HEK293 (cell line): ENCODE measurements around the gene TIGAR.

Experiments used
- CTCF ChIA-PET: fragments of 350-600 bp; formaldehyde crosslinking; extraction: SDS; loops from one replicate; lab custom pipeline; 2021; ENCODE audit warnings: antibody characterized with exemption; lab: Yijun Ruan, JAX
- POLR2A ChIA-PET: fragments of 300-600 bp; formaldehyde crosslinking; extraction: SDS; loops from one replicate; lab custom pipeline; 2020; ENCODE audit warnings: antibody characterized with exemption, inconsistent platforms; lab: Yijun Ruan, JAX
- H3K27ac ChIP-seq: fragments of 200-500 bp; sonication (Bioruptor generic); 2 replicates; pipeline ENCODE4 v1.5.1; 2014; ENCODE audit warnings: low read depth, low read length, control low read depth, inconsistent platforms; ENCODE audit errors: extremely low read depth
- H3K36me3 ChIP-seq, 2 experiments: fragments of 200-500 bp in 1 of 2; sonication (Bioruptor generic) in 1 of 2; 1 replicate in 1 of 2; 2 replicates in 1 of 2; pipeline ENCODE4 v1.5.1; 2014 to 2017; ENCODE audit warnings: inconsistent platforms in 2 of 2, low read length in 2 of 2; ENCODE audit not compliant: control insufficient read depth in 2 of 2, insufficient read depth in 1 of 2
- H3K4me1 ChIP-seq: fragments of 200-500 bp; sonication (Bioruptor generic); 2 replicates; pipeline ENCODE4 v1.5.1; 2014; ENCODE audit warnings: mild to moderate bottlenecking, low read length, inconsistent platforms; ENCODE audit not compliant: control insufficient read depth, insufficient read depth
- H3K4me3 ChIP-seq: 2 replicates; pipeline ENCODE4 v1.5.1; 2011; ENCODE audit warnings: low read depth, mild to moderate bottlenecking, control low read depth, low read length, moderate library complexity
- H3K9me3 ChIP-seq: fragments of 200-500 bp; sonication (Bioruptor generic); 2 replicates; pipeline ENCODE4 v1.5.1; 2014; ENCODE audit warnings: low read depth, low read length, inconsistent platforms; ENCODE audit not compliant: control insufficient read depth, insufficient read depth
- BCL11A ChIP-seq: fragments of 450-650 bp; formaldehyde crosslinking; IDR thresholded peaks from 2 replicates; pipeline ENCODE4 v1.5.1; 2016; ENCODE audit warnings: low read depth, missing biosample characterization, missing genetic modification characterization
- CTCF ChIP-seq: fragments of 450-650 bp; formaldehyde crosslinking; IDR thresholded peaks from 2 replicates; pipeline ENCODE4 v1.5.1; 2016; ENCODE audit warnings: missing biosample characterization, missing genetic modification characterization
- HOXD13 ChIP-seq: sonication (generic); formaldehyde crosslinking; IDR thresholded peaks from 2 replicates; pipeline ENCODE4 v1.8.0; 2022; ENCODE audit warnings: missing genetic modification reagents, borderline replicate concordance
- KLF10 ChIP-seq: fragments of 450-650 bp; IDR thresholded peaks from 2 replicates; pipeline ENCODE4 v1.5.1; 2018; ENCODE audit warnings: missing biosample characterization, mild to moderate bottlenecking, missing genetic modification characterization
- KLF7 ChIP-seq: fragments of 450-650 bp; formaldehyde crosslinking; IDR thresholded peaks from 2 replicates; pipeline ENCODE4 v1.5.1; 2016; ENCODE audit warnings: missing biosample characterization, missing genetic modification characterization, borderline replicate concordance
- OVOL3 ChIP-seq: fragments of 450-650 bp; formaldehyde crosslinking; IDR thresholded peaks from 2 replicates; pipeline ENCODE4 v1.5.1; 2016; ENCODE audit warnings: missing biosample characterization, missing genetic modification characterization
- PATZ1 ChIP-seq: fragments of 450-650 bp; formaldehyde crosslinking; IDR thresholded peaks from 2 replicates; pipeline ENCODE4 v1.5.1; 2016; ENCODE audit warnings: missing biosample characterization, missing genetic modification characterization
- ZBTB10 ChIP-seq: fragments of 450-650 bp; formaldehyde crosslinking; IDR thresholded peaks from 2 replicates; pipeline ENCODE4 v1.5.1; 2016; ENCODE audit warnings: missing biosample characterization, missing genetic modification characterization
- ZBTB26 ChIP-seq: fragments of 450-650 bp; formaldehyde crosslinking; optimal IDR thresholded peaks from 2 replicates; pipeline ENCODE3; 2016; ENCODE audit warnings: missing biosample characterization, mild to moderate bottlenecking, missing genetic modification characterization
- ZNF184 ChIP-seq: fragments of 450-650 bp; IDR thresholded peaks from 2 replicates; pipeline ENCODE4 v1.5.1; 2018; ENCODE audit warnings: missing biosample characterization, mild to moderate bottlenecking, missing genetic modification characterization
- ZNF398 ChIP-seq: fragments of 450-650 bp; formaldehyde crosslinking; IDR thresholded peaks from 2 replicates; pipeline ENCODE4 v1.5.1; 2017; ENCODE audit warnings: missing biosample characterization, missing genetic modification characterization
- ZNF530 ChIP-seq: fragments of 450-650 bp; formaldehyde crosslinking; IDR thresholded peaks from 2 replicates; pipeline ENCODE4 v1.5.1; 2016; ENCODE audit warnings: low read depth, missing biosample characterization, missing genetic modification characterization
- ZNF544 ChIP-seq: fragments of 450-650 bp; formaldehyde crosslinking; IDR thresholded peaks from 2 replicates; pipeline ENCODE4 v1.5.0; 2017; ENCODE audit warnings: missing biosample characterization, missing genetic modification characterization
- ZNF585B ChIP-seq: fragments of 450-650 bp; formaldehyde crosslinking; IDR thresholded peaks from 2 replicates; pipeline ENCODE4 v1.5.1; 2016; ENCODE audit warnings: missing biosample characterization, missing genetic modification characterization
- ZNF596 ChIP-seq: fragments of 450-650 bp; IDR thresholded peaks from 2 replicates; pipeline ENCODE4 v1.5.0; 2018; ENCODE audit warnings: missing biosample characterization, mild to moderate bottlenecking, missing genetic modification characterization, moderate library complexity
- ZNF600 ChIP-seq: fragments of 450-650 bp; formaldehyde crosslinking; IDR thresholded peaks from 2 replicates; pipeline ENCODE4 v1.5.1; 2016; ENCODE audit warnings: missing biosample characterization, missing genetic modification characterization
- ZNF768 ChIP-seq: fragments of 450-650 bp; formaldehyde crosslinking; IDR thresholded peaks from 2 replicates; pipeline ENCODE4 v1.5.1; 2018; ENCODE audit warnings: missing biosample characterization, mild to moderate bottlenecking, missing genetic modification characterization

The TIGAR gene

GRCh38 chr12:4289231-4289878, 31.7 kb upstream of the TIGAR start:
- no peaks in the 10 kb centered on the region for H3K9me3 ChIP-seq
- POLR2A ChIA-PET: no interaction called here
- H3K36me3 ChIP-seq: peaks cover 21 to 80% of the 10 kb centered on the region in 2 experiments
- H3K4me1 ChIP-seq: no peaks in the 10 kb centered on the region
- CTCF ChIA-PET: interaction anchor here (0.5 to 2.1 kb wide), 4 partner anchors 12 to 294 kb away, joined by 3 to 11 read pairs (median 4); no protein-coding TSS in a partner anchor
- no peak overlapping the region for H3K27ac ChIP-seq
- no peak for TF ChIP-seq CTCF (tag by site-specific recombination)
- TF ChIP-seq ZNF596 (tag by site-specific recombination): no peak
- TF ChIP-seq ZNF184 (tag by site-specific recombination): no peak
- TF ChIP-seq ZNF585B (tag by site-specific recombination): no peak
- no peak for TF ChIP-seq ZNF600 (tag by site-specific recombination)
- no peak overlapping the region for H3K4me3 ChIP-seq

GRCh38 chr12:4289998-4290790, 30.8 kb upstream of the TIGAR start:
- H3K4me1 ChIP-seq: no peaks in the 10 kb centered on the region
- H3K9me3 ChIP-seq: no peaks in the 10 kb centered on the region
- peaks cover 16 to 81% of the 10 kb centered on the region in 2 experiments for H3K36me3 ChIP-seq
- no peak overlapping the region for H3K4me3 ChIP-seq
- no peak overlapping the region for H3K27ac ChIP-seq
- POLR2A ChIA-PET: no interaction called here
- TF ChIP-seq ZBTB10 (tag by site-specific recombination) (no peak), ZNF530 (tag by site-specific recombination) (no peak), OVOL3 (no peak), ZNF544 (tag by site-specific recombination) (no peak), ZNF398 (tag by site-specific recombination) (no peak), PATZ1 (no peak), ZBTB26 (no peak), KLF10 (tag by site-specific recombination) (no peak), HOXD13 (CRISPR knock-in tag) (no peak), ZNF768 (no peak), KLF7 (tag by site-specific recombination) (no peak), BCL11A (no peak)
- CTCF ChIA-PET: interaction anchor here (0.5 to 2.1 kb wide), 4 partner anchors 13 to 295 kb away, joined by 3 to 11 read pairs (median 4); no protein-coding TSS in a partner anchor
